Subcutaneous adipose tissue (tissue), 4 donors: ENCODE data around the gene CD209. TPM values are rescaled to one million over a fixed set of nuclear protein-coding genes. Genes with fewer than 3 reads are reported as not detected.

Source experiments
- CTCF ChIP-seq: fragments of 450-650 bp; IDR thresholded peaks from one replicate; pipeline ENCODE4 v1.5.1; 2016; ENCODE audit warnings: low read depth, mild to moderate bottlenecking, control low read depth, antibody characterized with exemption, moderate library complexity
- total RNA-seq, 4 donors: library from RNA; depleted of rRNA; stranded (reverse); fragments of >200 nt; gene quantifications; one replicate each; pipeline ENCODE4 v1.1.0, GENCODE V29; 2016

Gene CD209
- total RNA-seq, 4 donors from 2014 or later = 17.5 to 24.8 (median 21.8) TPM

- no peak for TF ChIP-seq CTCF
Measured at GRCh38 chr19:7766535-7766934, 19.2 kb upstream of the CD209 start.

DNA sequence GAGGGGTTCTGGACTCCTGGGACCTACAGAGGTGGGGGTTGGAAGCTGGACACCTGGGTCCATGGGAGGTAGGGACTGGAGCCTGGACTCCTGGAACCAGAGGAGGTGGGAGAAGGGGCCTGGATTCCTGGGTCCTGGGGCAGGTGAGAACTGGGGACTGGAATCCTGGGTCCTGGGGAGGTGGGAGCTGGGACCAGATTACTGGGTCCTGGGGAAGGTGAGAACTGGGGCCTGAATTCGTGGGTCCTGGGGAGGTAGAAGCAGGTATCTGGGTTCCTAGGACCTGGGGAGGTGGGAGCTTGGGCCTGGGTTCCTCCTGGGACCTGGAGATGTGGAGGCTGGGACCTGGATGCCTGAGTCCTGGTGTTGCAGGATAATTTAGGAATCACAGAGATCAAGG is 16.4 kb upstream of the CD209 start:
- no peak for TF ChIP-seq CTCF

DNA sequence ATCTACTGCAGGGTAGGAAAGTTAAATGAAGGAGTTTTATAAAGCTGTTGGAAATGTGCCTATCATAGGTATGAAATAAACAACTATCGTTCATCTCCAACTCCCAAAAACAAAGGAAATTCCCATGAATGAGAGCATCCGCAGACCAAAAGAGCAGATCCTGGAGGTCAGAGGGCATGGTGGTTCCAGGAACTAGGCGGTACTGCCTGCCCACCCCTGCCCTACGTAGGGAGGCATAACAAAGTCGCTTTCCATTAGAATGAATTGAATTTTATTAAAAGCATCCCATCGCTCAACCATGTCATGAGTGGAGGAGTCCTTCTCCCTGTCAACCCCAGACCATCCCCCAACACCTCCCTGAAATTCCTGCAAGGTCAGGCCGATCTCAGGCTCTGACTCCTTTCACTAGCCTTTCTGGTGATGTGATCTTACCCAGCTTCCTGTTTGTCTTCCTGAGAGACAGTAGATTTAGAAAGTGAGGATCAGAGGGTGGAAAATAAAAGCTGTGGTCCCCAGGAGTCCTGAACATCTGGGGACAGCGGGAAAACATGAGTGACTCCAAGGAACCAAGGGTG is 15.5 kb upstream of the CD209 start, which contains the start of gene CLEC4M:
CLEC4M (plus strand) TSS at position 525 of the 575 bp plus-strand sequence; CDS start at position 549, 24 bp downstream.
- no peak for TF ChIP-seq CTCF

- no peak for TF ChIP-seq CTCF
Measured at GRCh38 chr19:7759156-7759555, 11.8 kb upstream of the CD209 start.

DNA sequence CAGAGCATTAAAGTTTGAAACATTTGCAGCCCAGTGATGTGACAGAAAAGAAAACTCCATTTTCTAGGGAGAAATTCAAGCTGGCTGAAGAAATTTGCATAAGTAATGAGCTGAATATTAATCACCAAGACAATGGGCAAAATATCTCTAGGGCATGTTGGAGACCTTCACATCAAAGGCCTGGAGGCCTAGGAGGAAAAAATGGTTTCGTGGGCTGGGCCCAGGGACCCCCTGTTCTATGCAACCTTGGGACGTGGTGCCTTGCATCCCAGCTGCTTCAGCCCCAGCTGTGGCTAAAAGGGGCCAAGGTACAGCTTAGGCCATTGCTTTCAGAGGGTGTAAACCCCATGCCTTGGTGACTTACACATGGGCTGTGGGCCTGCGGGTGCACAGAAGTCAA is 10.0 kb upstream of the CD209 start:
- no peak for TF ChIP-seq CTCF

DNA sequence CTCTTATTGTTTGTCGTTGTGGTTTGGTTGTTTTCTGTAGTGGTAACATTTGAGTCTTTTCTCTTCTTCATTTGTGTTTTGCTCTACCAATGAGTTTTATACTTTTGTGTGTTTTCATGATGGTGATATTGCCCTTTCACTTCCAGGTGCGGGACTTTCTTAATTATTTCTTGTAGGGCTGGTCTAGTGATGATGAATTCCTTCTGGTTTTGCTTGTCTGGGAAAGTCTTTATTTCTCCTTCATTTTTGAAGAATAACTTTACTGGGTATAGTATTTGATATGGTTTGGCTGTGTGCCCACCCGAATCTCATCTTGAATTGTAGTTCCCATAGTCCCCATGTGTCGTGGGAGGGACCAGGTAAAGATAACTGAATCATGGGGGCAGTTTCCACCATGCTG is 8.9 kb upstream of the CD209 start:
- no peak for TF ChIP-seq CTCF

- TF ChIP-seq CTCF = no peak
Measured at GRCh38 chr19:7751157-7751783, 3.9 kb upstream of the CD209 start.
